B cell (primary cell): ENCODE data around the gene ANXA1.

Experiments
- CTCF ChIP-seq: fragments of 200-600 bp; IDR thresholded peaks from one replicate; pipeline ENCODE4 v1.8.0; 2022; ENCODE audit warnings: antibody characterized with exemption, mild to moderate bottlenecking
- EZH2 ChIP-seq: IDR thresholded peaks from 2 replicates; pipeline ENCODE4 v1.6.1; 2012; ENCODE audit warnings: borderline replicate concordance, low read depth, mild to moderate bottlenecking, moderate library complexity, low read length; ENCODE audit not compliant: insufficient read depth, poor library complexity, severe bottlenecking

- TF ChIP-seq CTCF (no peak), EZH2 (no peak)
These were observed 13.1 kb upstream of the ANXA1 start for GRCh38 chr9:73138516-73138915.
